WERI-Rb-1 (cell line): Measurements from ENCODE around the gene WWOX.

ENCODE experiments used
- DNase-seq: peaks from one replicate; pipeline ENCODE4 v3.0.0-alpha.2; 2020
- H3K27ac ChIP-seq: fragments of 250-450 bp; sonication (Bioruptor Pico); 2 replicates; pipeline ENCODE4 v1.5.1; 2020; ENCODE audit warnings: mild to moderate bottlenecking, moderate library complexity
- H3K27me3 ChIP-seq: fragments of 250-450 bp; sonication (Bioruptor Pico); 2 replicates; pipeline ENCODE4 v1.5.1; 2021; ENCODE audit warnings: mild to moderate bottlenecking, low read depth, moderate library complexity; ENCODE audit not compliant: insufficient read depth, severe bottlenecking
- H3K36me3 ChIP-seq: fragments of 250-450 bp; sonication (Bioruptor Pico); 2 replicates; pipeline ENCODE4 v1.5.1; 2020; ENCODE audit warnings: mild to moderate bottlenecking, moderate library complexity
- H3K4me3 ChIP-seq: 2 replicates; pipeline ENCODE4 v1.5.1; 2011; ENCODE audit warnings: low read depth, mild to moderate bottlenecking, control low read depth, low read length
- H3K9me3 ChIP-seq: fragments of 250-450 bp; sonication (Bioruptor Pico); 2 replicates; pipeline ENCODE4 v1.5.1; 2021; ENCODE audit warnings: mild to moderate bottlenecking, moderate library complexity; ENCODE audit not compliant: severe bottlenecking
- CTCF ChIP-seq: IDR thresholded peaks from 2 replicates; pipeline ENCODE4 v1.5.1; 2011; ENCODE audit warnings: low read depth, mild to moderate bottlenecking, control low read depth, inconsistent platforms, low read length

WWOX gene

GRCh38 chr16:78735337-78735736 lies 635.9 kb downstream of the WWOX start:
- Histone ChIP-seq H3K4me3 (no peak overlapping the region), H3K9me3 (no peaks in the 10 kb centered on the region), H3K36me3 (no peaks in the 10 kb centered on the region), H3K27ac (no peak overlapping the region), H3K27me3 (no peaks in the 10 kb centered on the region)
- no peak for TF ChIP-seq CTCF
- DNase-seq, result no peak

- no peaks in the 10 kb centered on the region for H3K27me3 ChIP-seq
- H3K27ac ChIP-seq, result no peak overlapping the region
- TF ChIP-seq CTCF, result no peak
- no peak overlapping the region for H3K4me3 ChIP-seq
- no peaks in the 10 kb centered on the region for H3K9me3 ChIP-seq
- H3K36me3 ChIP-seq, result no peaks in the 10 kb centered on the region
- no peak for DNase-seq
Observed at GRCh38 chr16:78737630-78738029, 638.2 kb downstream of the WWOX start.

- DNase-seq, result no peak
- TF ChIP-seq CTCF, result no peak
- Histone ChIP-seq H3K4me3 (no peak overlapping the region), H3K9me3 (no peaks in the 10 kb centered on the region), H3K27ac (no peak overlapping the region), H3K27me3 (no peaks in the 10 kb centered on the region), H3K36me3 (no peaks in the 10 kb centered on the region)
Observed at GRCh38 chr16:78738557-78738956, 639.1 kb downstream of the WWOX start.

GRCh38 chr16:78740269-78740668 lies 640.8 kb downstream of the WWOX start:
- Histone ChIP-seq H3K27ac (no peak overlapping the region), H3K4me3 (no peak overlapping the region), H3K9me3 (no peaks in the 10 kb centered on the region), H3K27me3 (no peaks in the 10 kb centered on the region), H3K36me3 (no peaks in the 10 kb centered on the region)
- TF ChIP-seq CTCF, result no peak
- no peak for DNase-seq

- TF ChIP-seq CTCF, result no peak
- Histone ChIP-seq H3K27ac (no peak overlapping the region), H3K9me3 (peaks cover 4% of the 10 kb centered on the region), H3K4me3 (no peak overlapping the region), H3K27me3 (no peaks in the 10 kb centered on the region), H3K36me3 (no peaks in the 10 kb centered on the region)
- DNase-seq, result no peak
Observed at GRCh38 chr16:78742501-78743283, 643.2 kb downstream of the WWOX start.

GRCh38 chr16:78743556-78743955 lies 644.1 kb downstream of the WWOX start:
- no peak overlapping the region for H3K27ac ChIP-seq
- DNase-seq, result no peak
- no peaks in the 10 kb centered on the region for H3K27me3 ChIP-seq
- peaks cover 4% of the 10 kb centered on the region for H3K9me3 ChIP-seq
- no peak overlapping the region for H3K4me3 ChIP-seq
- no peaks in the 10 kb centered on the region for H3K36me3 ChIP-seq
- TF ChIP-seq CTCF, result no peak
